ENCODE measurements around the gene GHR.

- TF ChIP-seq EZH2 (IDR thresholded peaks at IDR 0.05; ENCODE audit: insufficient read depth, low read length), result no peak
- no peak for TF ChIP-seq CTCF (IDR thresholded peaks at IDR 0.05; ENCODE audit: insufficient read depth, low read depth, low read length)
Observed at GRCh38 chr5:42487077-42487476, 63.8 kb downstream of the GHR start.
